ENCODE data around the gene MMP14.

DNA sequence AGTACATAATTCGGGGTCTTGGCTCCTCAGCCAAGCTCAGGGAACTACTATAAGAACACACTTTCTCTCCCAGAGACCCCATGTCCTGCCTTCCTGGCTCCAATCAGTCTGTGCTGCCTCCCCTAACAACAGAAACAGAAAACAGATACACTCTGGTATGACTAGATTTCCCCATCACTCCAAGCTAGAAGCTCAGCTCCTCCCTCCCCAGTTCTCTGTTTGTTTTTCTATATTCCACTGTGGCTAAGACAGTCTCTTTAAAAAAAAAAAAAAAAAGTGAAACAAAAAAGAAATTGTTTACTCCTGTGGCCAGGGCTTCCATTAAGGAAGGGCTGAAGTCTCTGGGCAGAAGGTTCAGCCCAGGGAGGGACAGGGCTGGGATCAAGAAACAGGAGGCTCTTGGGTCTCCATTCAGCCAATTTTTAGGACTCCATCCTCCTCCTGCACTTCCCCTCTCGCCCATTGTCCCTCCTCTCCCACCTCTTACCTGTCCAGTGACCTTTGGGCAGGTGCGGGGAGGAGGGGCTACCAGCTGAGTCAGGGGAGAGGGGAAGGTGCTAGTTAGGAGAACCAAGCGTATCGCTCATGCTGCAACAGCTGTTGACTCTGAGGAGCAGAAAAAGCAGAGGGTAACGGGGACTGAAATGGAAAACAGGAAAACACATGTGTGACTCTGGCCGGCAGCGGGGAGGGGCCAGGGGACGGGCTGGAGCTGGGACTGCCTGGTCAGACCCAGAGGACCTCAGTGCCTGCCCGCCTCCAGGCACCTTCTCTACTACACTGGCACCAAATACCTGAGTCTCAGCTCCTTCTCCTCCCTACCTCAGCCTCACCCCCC lies 17.0 kb upstream of the MMP14 start:
- TF ChIP-seq, protein P1, sequence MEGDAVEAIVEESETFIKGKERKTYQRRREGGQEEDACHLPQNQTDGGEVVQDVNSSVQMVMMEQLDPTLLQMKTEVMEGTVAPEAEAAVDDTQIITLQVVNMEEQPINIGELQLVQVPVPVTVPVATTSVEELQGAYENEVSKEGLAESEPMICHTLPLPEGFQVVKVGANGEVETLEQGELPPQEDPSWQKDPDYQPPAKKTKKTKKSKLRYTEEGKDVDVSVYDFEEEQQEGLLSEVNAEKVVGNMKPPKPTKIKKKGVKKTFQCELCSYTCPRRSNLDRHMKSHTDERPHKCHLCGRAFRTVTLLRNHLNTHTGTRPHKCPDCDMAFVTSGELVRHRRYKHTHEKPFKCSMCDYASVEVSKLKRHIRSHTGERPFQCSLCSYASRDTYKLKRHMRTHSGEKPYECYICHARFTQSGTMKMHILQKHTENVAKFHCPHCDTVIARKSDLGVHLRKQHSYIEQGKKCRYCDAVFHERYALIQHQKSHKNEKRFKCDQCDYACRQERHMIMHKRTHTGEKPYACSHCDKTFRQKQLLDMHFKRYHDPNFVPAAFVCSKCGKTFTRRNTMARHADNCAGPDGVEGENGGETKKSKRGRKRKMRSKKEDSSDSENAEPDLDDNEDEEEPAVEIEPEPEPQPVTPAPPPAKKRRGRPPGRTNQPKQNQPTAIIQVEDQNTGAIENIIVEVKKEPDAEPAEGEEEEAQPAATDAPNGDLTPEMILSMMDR (IDR thresholded peaks at IDR 0.05; ENCODE audit: insufficient read depth, low read length) = no peak
- TF ChIP-seq, protein P2, sequence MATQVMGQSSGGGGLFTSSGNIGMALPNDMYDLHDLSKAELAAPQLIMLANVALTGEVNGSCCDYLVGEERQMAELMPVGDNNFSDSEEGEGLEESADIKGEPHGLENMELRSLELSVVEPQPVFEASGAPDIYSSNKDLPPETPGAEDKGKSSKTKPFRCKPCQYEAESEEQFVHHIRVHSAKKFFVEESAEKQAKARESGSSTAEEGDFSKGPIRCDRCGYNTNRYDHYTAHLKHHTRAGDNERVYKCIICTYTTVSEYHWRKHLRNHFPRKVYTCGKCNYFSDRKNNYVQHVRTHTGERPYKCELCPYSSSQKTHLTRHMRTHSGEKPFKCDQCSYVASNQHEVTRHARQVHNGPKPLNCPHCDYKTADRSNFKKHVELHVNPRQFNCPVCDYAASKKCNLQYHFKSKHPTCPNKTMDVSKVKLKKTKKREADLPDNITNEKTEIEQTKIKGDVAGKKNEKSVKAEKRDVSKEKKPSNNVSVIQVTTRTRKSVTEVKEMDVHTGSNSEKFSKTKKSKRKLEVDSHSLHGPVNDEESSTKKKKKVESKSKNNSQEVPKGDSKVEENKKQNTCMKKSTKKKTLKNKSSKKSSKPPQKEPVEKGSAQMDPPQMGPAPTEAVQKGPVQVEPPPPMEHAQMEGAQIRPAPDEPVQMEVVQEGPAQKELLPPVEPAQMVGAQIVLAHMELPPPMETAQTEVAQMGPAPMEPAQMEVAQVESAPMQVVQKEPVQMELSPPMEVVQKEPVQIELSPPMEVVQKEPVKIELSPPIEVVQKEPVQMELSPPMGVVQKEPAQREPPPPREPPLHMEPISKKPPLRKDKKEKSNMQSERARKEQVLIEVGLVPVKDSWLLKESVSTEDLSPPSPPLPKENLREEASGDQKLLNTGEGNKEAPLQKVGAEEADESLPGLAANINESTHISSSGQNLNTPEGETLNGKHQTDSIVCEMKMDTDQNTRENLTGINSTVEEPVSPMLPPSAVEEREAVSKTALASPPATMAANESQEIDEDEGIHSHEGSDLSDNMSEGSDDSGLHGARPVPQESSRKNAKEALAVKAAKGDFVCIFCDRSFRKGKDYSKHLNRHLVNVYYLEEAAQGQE (IDR thresholded peaks at IDR 0.05; ENCODE audit: insufficient replicate concordance, low read depth) = no peak
- no peak for TF ChIP-seq POLR2AphosphoS5 (IDR thresholded peaks at IDR 0.05; ENCODE audit: low read depth)
- no peak for TF ChIP-seq GABPA (IDR thresholded peaks at IDR 0.05; ENCODE audit: low read depth)
- TF ChIP-seq SPI1 (IDR thresholded peaks at IDR 0.05; ENCODE audit: borderline replicate concordance, low read depth) = no peak

All from HL-60 (cell line).